KMS-11 (cell line): ENCODE measurements around the gene NXPH1.

Experiments used
- H2AFZ ChIP-seq: fragments of 200-600 bp; sonication (generic); 2 replicates; pipeline ENCODE4 v1.6.1; 2016; ENCODE audit warnings: antibody characterized with exemption, mixed run types, low read depth
- H3K27ac ChIP-seq: fragments of 200-600 bp; sonication (generic); 2 replicates; pipeline ENCODE4 v1.6.1; 2016; ENCODE audit warnings: mild to moderate bottlenecking, mixed run types
- H3K27me3 ChIP-seq: fragments of 200-600 bp; sonication (generic); 2 replicates; pipeline ENCODE4 v1.6.1; 2017; ENCODE audit warnings: mild to moderate bottlenecking, low read depth, mixed run types, moderate library complexity; ENCODE audit not compliant: insufficient read depth
- H3K36me3 ChIP-seq: fragments of 200-600 bp; sonication (generic); 2 replicates; pipeline ENCODE4 v1.6.1; 2017; ENCODE audit warnings: mild to moderate bottlenecking, mixed run types; ENCODE audit not compliant: insufficient read depth
- H3K4me1 ChIP-seq: fragments of 200-600 bp; sonication (generic); 2 replicates; pipeline ENCODE4 v1.6.1; 2016; ENCODE audit warnings: mild to moderate bottlenecking, low read depth, mixed run types; ENCODE audit not compliant: poor library complexity, severe bottlenecking
- H3K4me2 ChIP-seq: fragments of 200-600 bp; sonication (generic); 2 replicates; pipeline ENCODE4 v1.7.0; 2016; ENCODE audit warnings: mild to moderate bottlenecking, mixed run types
- H3K4me3 ChIP-seq: fragments of 200-600 bp; sonication (generic); IDR thresholded peaks from 2 replicates; pipeline ENCODE4 v1.6.1; 2017; ENCODE audit warnings: low read depth, low read length, mixed read lengths; ENCODE audit not compliant: insufficient read depth
- H3K79me2 ChIP-seq: fragments of 200-600 bp; sonication (generic); 2 replicates; pipeline ENCODE4 v1.6.1; 2016; ENCODE audit warnings: low read depth, mixed run types; ENCODE audit not compliant: insufficient read depth
- H3K9ac ChIP-seq: fragments of 200-600 bp; sonication (generic); 2 replicates; pipeline ENCODE4 v1.6.1; 2016; ENCODE audit warnings: mild to moderate bottlenecking, mixed run types
- H4K20me1 ChIP-seq: fragments of 200-600 bp; sonication (generic); 2 replicates; pipeline ENCODE4 v1.6.1; 2016; ENCODE audit warnings: mild to moderate bottlenecking, mixed run types; ENCODE audit not compliant: insufficient read depth
- TF ChIP-seq, protein P1 (sequence below): fragments of 200-600 bp; sonication (generic); conservative IDR thresholded peaks from 2 replicates; pipeline ENCODE4 v1.6.1; 2017; ENCODE audit warnings: low read depth, mild to moderate bottlenecking, antibody characterized with exemption, low read length, moderate library complexity, mixed read lengths

NXPH1 gene

DNA sequence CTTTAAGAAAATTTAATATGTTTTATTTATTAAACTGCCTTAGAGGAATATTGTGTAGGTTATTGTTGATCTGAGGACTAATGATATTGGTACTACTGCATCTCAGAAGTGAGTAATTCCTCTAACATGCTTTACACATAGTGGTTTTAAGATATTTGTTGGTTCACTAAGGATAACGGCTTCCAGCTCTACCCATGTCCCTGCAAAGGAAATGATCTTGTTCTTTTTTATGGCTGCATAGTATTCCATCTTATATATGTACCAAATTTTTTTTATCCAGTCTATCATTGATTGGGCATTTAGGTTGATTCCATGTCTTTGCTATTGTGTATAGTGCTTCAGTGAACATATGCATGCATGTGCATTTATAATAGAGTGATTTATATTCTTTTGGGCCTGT is 20.1 kb downstream of the NXPH1 start:
- no peaks in the 10 kb centered on the region for H3K36me3 ChIP-seq
- H2AFZ ChIP-seq, result no peak overlapping the region
- H3K4me1 ChIP-seq, result no peaks in the 10 kb centered on the region
- no peaks in the 10 kb centered on the region for H3K79me2 ChIP-seq
- no peak overlapping the region for H3K4me3 ChIP-seq
- TF ChIP-seq, protein P1, sequence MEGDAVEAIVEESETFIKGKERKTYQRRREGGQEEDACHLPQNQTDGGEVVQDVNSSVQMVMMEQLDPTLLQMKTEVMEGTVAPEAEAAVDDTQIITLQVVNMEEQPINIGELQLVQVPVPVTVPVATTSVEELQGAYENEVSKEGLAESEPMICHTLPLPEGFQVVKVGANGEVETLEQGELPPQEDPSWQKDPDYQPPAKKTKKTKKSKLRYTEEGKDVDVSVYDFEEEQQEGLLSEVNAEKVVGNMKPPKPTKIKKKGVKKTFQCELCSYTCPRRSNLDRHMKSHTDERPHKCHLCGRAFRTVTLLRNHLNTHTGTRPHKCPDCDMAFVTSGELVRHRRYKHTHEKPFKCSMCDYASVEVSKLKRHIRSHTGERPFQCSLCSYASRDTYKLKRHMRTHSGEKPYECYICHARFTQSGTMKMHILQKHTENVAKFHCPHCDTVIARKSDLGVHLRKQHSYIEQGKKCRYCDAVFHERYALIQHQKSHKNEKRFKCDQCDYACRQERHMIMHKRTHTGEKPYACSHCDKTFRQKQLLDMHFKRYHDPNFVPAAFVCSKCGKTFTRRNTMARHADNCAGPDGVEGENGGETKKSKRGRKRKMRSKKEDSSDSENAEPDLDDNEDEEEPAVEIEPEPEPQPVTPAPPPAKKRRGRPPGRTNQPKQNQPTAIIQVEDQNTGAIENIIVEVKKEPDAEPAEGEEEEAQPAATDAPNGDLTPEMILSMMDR, result no peak
- H3K27ac ChIP-seq, result no peak overlapping the region
- no peak overlapping the region for H3K9ac ChIP-seq
- no peaks in the 10 kb centered on the region for H4K20me1 ChIP-seq
- H3K27me3 ChIP-seq, result no peaks in the 10 kb centered on the region
- H3K4me2 ChIP-seq, result no peak overlapping the region

DNA sequence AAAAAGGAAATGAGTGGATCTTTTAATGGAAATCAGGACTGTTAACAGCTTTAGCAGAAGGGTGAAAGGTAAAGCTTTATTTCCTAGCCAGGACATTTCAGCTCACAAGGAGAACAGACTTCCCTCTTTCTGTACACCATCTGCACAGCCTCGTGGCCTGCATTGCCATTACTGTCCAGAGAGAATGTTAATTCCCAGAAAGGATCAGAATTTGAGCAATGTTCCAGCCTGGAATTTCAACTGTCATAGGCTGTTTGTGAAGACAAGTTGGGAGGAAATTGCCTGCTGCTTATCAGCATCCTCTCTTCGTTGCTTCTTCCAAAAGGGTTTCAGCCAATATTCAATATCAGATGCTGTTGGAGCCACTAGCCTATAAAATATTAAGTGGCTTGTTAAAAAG is 22.0 kb downstream of the NXPH1 start:
- Histone ChIP-seq H4K20me1 (no peaks in the 10 kb centered on the region), H3K27ac (no peak overlapping the region), H3K9ac (no peak overlapping the region), H3K4me1 (no peaks in the 10 kb centered on the region), H2AFZ (no peak overlapping the region), H3K4me2 (no peak overlapping the region), H3K4me3 (no peak overlapping the region), H3K36me3 (no peaks in the 10 kb centered on the region), H3K79me2 (no peaks in the 10 kb centered on the region), H3K27me3 (no peaks in the 10 kb centered on the region)
- TF ChIP-seq, protein P1, result no peak

DNA sequence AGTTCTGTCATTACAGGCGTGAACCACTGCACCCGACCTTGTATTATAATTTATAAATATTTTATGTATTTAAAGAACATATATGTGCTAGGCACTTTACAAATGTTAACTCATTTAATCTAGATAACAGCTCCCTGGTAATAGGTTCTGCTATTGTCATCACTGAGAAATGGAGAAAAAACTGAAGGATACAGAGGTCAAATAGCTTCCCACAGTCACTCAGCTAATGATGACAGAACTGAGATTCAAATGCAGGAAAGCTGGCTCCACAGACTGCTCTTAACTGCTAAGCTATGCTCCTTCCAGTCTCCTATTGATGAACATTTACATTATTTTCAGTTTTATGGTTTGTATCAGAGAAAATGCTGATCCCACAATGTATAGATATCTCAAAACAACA is 28.9 kb downstream of the NXPH1 start:
- H3K27ac ChIP-seq, result no peak overlapping the region
- H3K4me3 ChIP-seq, result no peak overlapping the region
- TF ChIP-seq, protein P1, result no peak

DNA sequence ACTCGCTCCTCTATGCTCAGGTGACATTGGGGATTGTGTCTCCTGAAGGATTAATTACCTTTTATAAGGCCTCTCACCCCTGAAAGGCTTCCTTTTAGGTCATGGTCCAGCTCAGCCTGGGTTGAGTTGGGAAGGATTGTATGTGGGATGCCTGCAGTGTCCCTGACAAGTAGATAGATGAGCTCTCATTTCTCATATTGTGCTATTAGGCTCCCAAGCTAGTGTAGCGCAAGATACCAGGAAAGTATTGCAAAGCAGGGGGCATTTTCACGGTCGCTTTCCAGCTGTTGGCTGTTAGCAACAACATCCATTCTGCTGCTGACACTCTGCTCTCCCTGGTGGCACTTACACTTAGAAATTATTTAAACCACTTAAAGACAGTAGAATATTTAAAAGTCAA is 31.9 kb downstream of the NXPH1 start:
- H3K79me2 ChIP-seq, result no peaks in the 10 kb centered on the region
- H3K27ac ChIP-seq, result no peak overlapping the region
- H3K4me1 ChIP-seq, result no peaks in the 10 kb centered on the region
- no peaks in the 10 kb centered on the region for H3K27me3 ChIP-seq
- H3K9ac ChIP-seq, result no peak overlapping the region
- H3K36me3 ChIP-seq, result no peaks in the 10 kb centered on the region
- TF ChIP-seq, protein P1, result no peak
- H2AFZ ChIP-seq, result no peak overlapping the region
- H4K20me1 ChIP-seq, result no peaks in the 10 kb centered on the region
- no peak overlapping the region for H3K4me3 ChIP-seq
- H3K4me2 ChIP-seq, result no peak overlapping the region

More for the DNA sequence above, 28.9 kb downstream of the NXPH1 start:
- H3K27me3 ChIP-seq, result no peaks in the 10 kb centered on the region
- H2AFZ ChIP-seq, result no peak overlapping the region
- H3K79me2 ChIP-seq, result no peaks in the 10 kb centered on the region
- no peaks in the 10 kb centered on the region for H4K20me1 ChIP-seq
- H3K4me1 ChIP-seq, result no peaks in the 10 kb centered on the region
- no peaks in the 10 kb centered on the region for H3K36me3 ChIP-seq
- no peak overlapping the region for H3K9ac ChIP-seq
- H3K4me2 ChIP-seq, result no peak overlapping the region
